NCI-H748 (cell line): ENCODE data around the gene TNFRSF14.
"Not testable (repeated sequence)": the region's sequence is repeated elsewhere in the genome, so short reads cannot be mapped to it uniquely, and the experiment has no call there.

Experiments used
- DNase-seq: peaks from one replicate; lab custom pipeline; 2025; ENCODE audit not compliant: unreplicated experiment; lab: John Stamatoyannopoulos, UW

Gene TNFRSF14

GRCh38 chr1:2538376-2538775 lies 17.8 kb upstream of the TNFRSF14 start:
- DNase-seq, result no peak

GRCh38 chr1:2538872-2539271 lies 17.3 kb upstream of the TNFRSF14 start:
- DNase-seq, result no peak

- no peak for DNase-seq
Measured at GRCh38 chr1:2539312-2539907, 16.8 kb upstream of the TNFRSF14 start.

- DNase-seq, result peak; percentile 21
Measured at GRCh38 chr1:2540816-2541492, 15.2 kb upstream of the TNFRSF14 start.

- peak; percentile 40 for DNase-seq
Measured at GRCh38 chr1:2541619-2542245, 14.4 kb upstream of the TNFRSF14 start.

GRCh38 chr1:2542246-2542915 lies 13.8 kb upstream of the TNFRSF14 start:
- no peak for DNase-seq

- DNase-seq, result no peak
Measured at GRCh38 chr1:2543543-2544092, 12.6 kb upstream of the TNFRSF14 start.

- DNase-seq, result no peak
Measured at GRCh38 chr1:2544093-2544874, 11.9 kb upstream of the TNFRSF14 start.

- no peak for DNase-seq
Measured at GRCh38 chr1:2544875-2545640, 11.1 kb upstream of the TNFRSF14 start.

- peak; percentile 94 for DNase-seq
Measured at GRCh38 chr1:2545754-2546514, 10.2 kb upstream of the TNFRSF14 start.

GRCh38 chr1:2546515-2547209 lies 9.5 kb upstream of the TNFRSF14 start:
- DNase-seq, result peak; percentile 90

- no peak for DNase-seq
Measured at GRCh38 chr1:2547210-2548067, 8.7 kb upstream of the TNFRSF14 start.

GRCh38 chr1:2548068-2548589 lies 8.0 kb upstream of the TNFRSF14 start:
- DNase-seq, result peak; percentile 73

- DNase-seq, result not testable (repeated sequence)
Measured at GRCh38 chr1:2549367-2550029, 6.7 kb upstream of the TNFRSF14 start.

- DNase-seq, result not testable (repeated sequence)
Measured at GRCh38 chr1:2550309-2550861, 5.8 kb upstream of the TNFRSF14 start.

- not testable (repeated sequence) for DNase-seq
Measured at GRCh38 chr1:2551544-2551943, 4.6 kb upstream of the TNFRSF14 start.

- no peak for DNase-seq
Measured at GRCh38 chr1:2552189-2552588, 4.0 kb upstream of the TNFRSF14 start.
